ENCODE results near the gene RAMP2.
A peak's percentile ranks its signal among the peaks of the same experiment; 100 is the strongest.

The RAMP2 gene

GRCh38 chr17:42784409-42784808 is 23.4 kb downstream of the RAMP2 start:
- H3K27ac Mint-ChIP-seq (ENCODE audit: low read depth): no peak overlapping the region

GRCh38 chr17:42784811-42785592 is 24.0 kb downstream of the RAMP2 start:
- H3K4me3 Mint-ChIP-seq: peak overlapping the region; percentile 55
- peaks cover 75% of the 10 kb centered on the region for H3K27me3 Mint-ChIP-seq
- no peak overlapping the region for H3K27ac Mint-ChIP-seq (ENCODE audit: low read depth)
- ATAC-seq (replicated peaks; ENCODE audit: extremely low read depth, poor library complexity, severe bottlenecking): no peak
- peaks cover 22% of the 10 kb centered on the region for H3K4me1 Mint-ChIP-seq
- no peak for DNase-seq (ENCODE audit: low spot score in 2 of 2)
- no peaks in the 10 kb centered on the region for H3K9me3 Mint-ChIP-seq
- H3K36me3 Mint-ChIP-seq (ENCODE audit: insufficient read depth): peaks cover 2% of the 10 kb centered on the region

More at GRCh38 chr17:42784409-42784808, 23.4 kb downstream of the RAMP2 start:
- DNase-seq (ENCODE audit: low spot score in 2 of 2) (no peak), ATAC-seq (replicated peaks; ENCODE audit: extremely low read depth, poor library complexity, severe bottlenecking) (no peak)
- Mint-ChIP-seq H3K4me3 (peak overlapping the region; percentile 55), H3K9me3 (no peaks in the 10 kb centered on the region), H3K4me1 (peaks cover 28% of the 10 kb centered on the region), H3K27me3 (peaks cover 81% of the 10 kb centered on the region), H3K36me3 (ENCODE audit: insufficient read depth) (peaks cover 2% of the 10 kb centered on the region)

DNA sequence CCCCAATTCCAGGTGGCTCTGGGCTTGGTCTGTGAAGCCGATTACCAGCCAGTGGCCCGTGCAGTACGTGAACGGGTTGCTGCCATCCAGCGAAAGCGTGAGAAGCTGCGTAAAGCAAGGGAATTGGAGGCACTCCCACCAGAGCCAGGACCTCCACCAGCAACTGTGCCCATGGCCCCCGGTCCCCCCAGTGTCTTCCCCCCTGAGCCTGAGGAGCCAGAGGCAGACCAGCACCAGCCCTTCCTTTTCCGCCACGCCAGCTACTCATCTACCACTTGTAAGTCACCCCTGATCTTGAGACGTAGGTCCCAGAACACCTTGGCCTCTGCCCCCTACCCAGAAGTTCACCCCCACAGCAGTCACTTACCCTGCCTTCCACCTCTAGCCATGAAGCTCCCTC is 26.2 kb downstream of the RAMP2 start:
- peaks cover 61% of the 10 kb centered on the region for H3K27me3 Mint-ChIP-seq
- no peaks in the 10 kb centered on the region for H3K9me3 Mint-ChIP-seq
- H3K36me3 Mint-ChIP-seq (ENCODE audit: insufficient read depth): no peaks in the 10 kb centered on the region
- peaks cover 22% of the 10 kb centered on the region for H3K4me1 Mint-ChIP-seq
- H3K4me3 Mint-ChIP-seq: no peak overlapping the region
- DNase-seq (ENCODE audit: low spot score in 2 of 2) (no peak), ATAC-seq (replicated peaks; ENCODE audit: extremely low read depth, poor library complexity, severe bottlenecking) (no peak)
- H3K27ac Mint-ChIP-seq (ENCODE audit: low read depth): no peak overlapping the region

- H3K27ac Mint-ChIP-seq (ENCODE audit: low read depth): no peak overlapping the region
These were observed 30.9 kb downstream of the RAMP2 start for GRCh38 chr17:42791948-42792347.

GRCh38 chr17:42792545-42792944 is 31.5 kb downstream of the RAMP2 start:
- peaks cover 6% of the 10 kb centered on the region for H3K4me1 Mint-ChIP-seq
- no peaks in the 10 kb centered on the region for H3K9me3 Mint-ChIP-seq
- H3K4me3 Mint-ChIP-seq: no peak overlapping the region
- peaks cover 11% of the 10 kb centered on the region for H3K27me3 Mint-ChIP-seq
- no peak overlapping the region for H3K27ac Mint-ChIP-seq (ENCODE audit: low read depth)
- no peak for DNase-seq (ENCODE audit: low spot score in 2 of 2)
- ATAC-seq (replicated peaks; ENCODE audit: extremely low read depth, poor library complexity, severe bottlenecking): no peak
- H3K36me3 Mint-ChIP-seq (ENCODE audit: insufficient read depth): peaks cover 8% of the 10 kb centered on the region

More at GRCh38 chr17:42791948-42792347, 30.9 kb downstream of the RAMP2 start:
- no peak overlapping the region for H3K4me3 Mint-ChIP-seq
- ATAC-seq (replicated peaks; ENCODE audit: extremely low read depth, poor library complexity, severe bottlenecking) (no peak), DNase-seq (ENCODE audit: low spot score in 2 of 2) (no peak)
- H3K36me3 Mint-ChIP-seq (ENCODE audit: insufficient read depth): peaks cover 8% of the 10 kb centered on the region
- peaks cover 17% of the 10 kb centered on the region for H3K27me3 Mint-ChIP-seq
- H3K4me1 Mint-ChIP-seq: peaks cover 6% of the 10 kb centered on the region
- no peaks in the 10 kb centered on the region for H3K9me3 Mint-ChIP-seq

DNA sequence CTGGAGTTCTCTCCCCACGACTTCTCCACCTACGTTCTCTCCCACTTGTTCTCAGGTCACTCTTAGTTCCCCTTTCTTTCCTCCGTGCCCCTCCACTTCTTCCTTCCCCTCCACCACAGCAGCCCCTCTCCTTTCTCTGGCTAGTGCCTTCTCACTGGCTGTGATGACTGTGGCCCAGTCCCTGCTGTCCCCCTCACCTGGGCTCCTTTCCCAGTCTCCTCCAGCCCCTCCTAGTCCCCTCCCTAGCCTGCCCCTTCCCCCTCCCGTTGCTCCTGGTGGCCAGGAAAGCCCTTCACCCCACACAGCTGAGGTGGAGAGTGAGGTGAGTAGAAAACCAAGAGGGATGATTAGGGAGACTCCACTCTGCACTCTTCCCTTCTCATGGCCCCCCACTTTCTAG is 34.0 kb downstream of the RAMP2 start:
- ATAC-seq (replicated peaks; ENCODE audit: extremely low read depth, poor library complexity, severe bottlenecking) (no peak), DNase-seq (ENCODE audit: low spot score in 2 of 2) (no peak)
- Mint-ChIP-seq H3K27ac (ENCODE audit: low read depth) (no peak overlapping the region), H3K4me3 (no peak overlapping the region), H3K27me3 (no peaks in the 10 kb centered on the region), H3K9me3 (no peaks in the 10 kb centered on the region), H3K4me1 (peaks cover 14% of the 10 kb centered on the region), H3K36me3 (ENCODE audit: insufficient read depth) (peaks cover 13% of the 10 kb centered on the region)

GRCh38 chr17:42795465-42795864 is 34.4 kb downstream of the RAMP2 start:
- no peak overlapping the region for H3K27ac Mint-ChIP-seq (ENCODE audit: low read depth)

DNA sequence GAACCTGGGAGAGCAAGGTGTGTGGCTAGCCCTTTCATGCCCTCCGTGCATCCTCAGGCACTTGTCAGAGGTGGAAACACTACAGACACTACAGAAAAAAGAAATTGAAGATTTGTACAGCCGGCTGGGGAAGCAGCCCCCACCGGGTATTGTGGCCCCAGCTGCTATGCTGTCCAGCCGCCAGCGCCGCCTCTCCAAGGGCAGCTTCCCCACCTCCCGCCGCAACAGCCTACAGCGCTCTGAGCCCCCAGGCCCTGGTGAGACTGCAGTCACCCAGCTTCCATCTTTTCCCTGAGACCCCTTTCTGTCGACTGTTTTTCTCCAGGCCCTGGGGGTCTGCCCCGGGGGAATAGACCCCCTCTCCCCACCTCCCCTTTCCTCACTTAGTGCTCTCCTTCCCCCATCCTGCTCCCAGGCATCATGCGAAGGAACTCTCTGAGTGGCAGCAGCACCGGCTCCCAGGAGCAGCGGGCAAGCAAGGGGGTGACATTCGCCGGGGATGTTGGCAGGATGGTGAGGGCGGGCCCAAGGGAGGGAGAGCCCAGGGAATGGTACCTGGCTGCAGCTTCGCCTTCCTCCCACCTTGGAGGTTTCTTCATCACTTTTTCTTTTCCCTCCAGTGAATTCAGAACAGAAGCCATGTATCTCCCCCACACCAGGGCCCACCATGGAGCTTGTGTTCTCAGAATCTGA is 35.2 kb downstream of the RAMP2 start:
- Mint-ChIP-seq H3K27ac (ENCODE audit: low read depth) (no peak overlapping the region), H3K36me3 (ENCODE audit: insufficient read depth) (peaks cover 13% of the 10 kb centered on the region), H3K4me1 (peaks cover 14% of the 10 kb centered on the region), H3K9me3 (no peaks in the 10 kb centered on the region), H3K27me3 (no peaks in the 10 kb centered on the region), H3K4me3 (peak overlapping the region; percentile 9)
- ATAC-seq (replicated peaks; ENCODE audit: extremely low read depth, poor library complexity, severe bottlenecking): no peak
- no peak for DNase-seq (ENCODE audit: low spot score in 2 of 2)

More at GRCh38 chr17:42795465-42795864, 34.4 kb downstream of the RAMP2 start:
- no peaks in the 10 kb centered on the region for H3K27me3 Mint-ChIP-seq
- DNase-seq (ENCODE audit: low spot score in 2 of 2) (no peak), ATAC-seq (replicated peaks; ENCODE audit: extremely low read depth, poor library complexity, severe bottlenecking) (no peak)
- H3K4me1 Mint-ChIP-seq: peaks cover 14% of the 10 kb centered on the region
- H3K36me3 Mint-ChIP-seq (ENCODE audit: insufficient read depth): peaks cover 13% of the 10 kb centered on the region
- H3K4me3 Mint-ChIP-seq: no peak overlapping the region
- no peaks in the 10 kb centered on the region for H3K9me3 Mint-ChIP-seq

- H3K4me1 Mint-ChIP-seq: peaks cover 14% of the 10 kb centered on the region
- peak overlapping the region; percentile 90 for H3K4me3 Mint-ChIP-seq
- ATAC-seq (replicated peaks; ENCODE audit: extremely low read depth, poor library complexity, severe bottlenecking) (no peak), DNase-seq (ENCODE audit: low spot score in 2 of 2) (no peak)
- peaks cover 13% of the 10 kb centered on the region for H3K36me3 Mint-ChIP-seq (ENCODE audit: insufficient read depth)
- H3K27ac Mint-ChIP-seq (ENCODE audit: low read depth): no peak overlapping the region
- H3K27me3 Mint-ChIP-seq: no peaks in the 10 kb centered on the region
- H3K9me3 Mint-ChIP-seq: no peaks in the 10 kb centered on the region
These were observed 36.3 kb downstream of the RAMP2 start for GRCh38 chr17:42797067-42798007.

- DNase-seq (ENCODE audit: low spot score in 2 of 2) (no peak), ATAC-seq (replicated peaks; ENCODE audit: extremely low read depth, poor library complexity, severe bottlenecking) (no peak)
- Mint-ChIP-seq H3K4me1 (peaks cover 14% of the 10 kb centered on the region), H3K27ac (ENCODE audit: low read depth) (peak overlapping the region; percentile 87), H3K36me3 (ENCODE audit: insufficient read depth) (peaks cover 13% of the 10 kb centered on the region), H3K4me3 (peak overlapping the region; percentile 90), H3K27me3 (no peaks in the 10 kb centered on the region), H3K9me3 (no peaks in the 10 kb centered on the region)
These were observed 37.0 kb downstream of the RAMP2 start for GRCh38 chr17:42798011-42798382.

GRCh38 chr17:42798383-42799380 is 37.7 kb downstream of the RAMP2 start, which contains the start of the genes CNTD1 and COA3:
CNTD1 (plus strand) TSS chr17:42798861; CDS start chr17:42799068, 207 bp downstream.
COA3 (minus strand) TSS chr17:42798704; CDS start chr17:42798681, 23 bp downstream.
- H3K36me3 Mint-ChIP-seq (ENCODE audit: insufficient read depth): peaks cover 13% of the 10 kb centered on the region

More at GRCh38 chr17:42798383-42799380, 37.7 kb downstream of the RAMP2 start, which contains the start of the genes CNTD1 and COA3:
- peaks cover 14% of the 10 kb centered on the region for H3K4me1 Mint-ChIP-seq
- ATAC-seq (replicated peaks; ENCODE audit: extremely low read depth, poor library complexity, severe bottlenecking): peak; percentile 97
- DNase-seq (ENCODE audit: low spot score in 2 of 2): peak; percentile 49 to 50
- H3K27me3 Mint-ChIP-seq: no peaks in the 10 kb centered on the region
- peak within 1 kb of the TSS; percentile 87 for H3K27ac Mint-ChIP-seq (ENCODE audit: low read depth)
- peak within 1 kb of the TSS; percentile 90 for H3K4me3 Mint-ChIP-seq
- no peaks in the 10 kb centered on the region for H3K9me3 Mint-ChIP-seq

Measured in central memory CD8-positive, alpha-beta T cell (primary cell).